HepG2 (cell line): ENCODE data around the gene MYADML2. TPM values are rescaled to one million over a fixed set of nuclear protein-coding genes. Genes with fewer than 3 reads are reported as not detected.

Experiments
- ATF7-NPFF ChIP-seq: sonication (generic); formaldehyde crosslinking; IDR thresholded peaks from 2 replicates; pipeline ENCODE4 v1.8.1; 2023; ENCODE audit warnings: mild to moderate bottlenecking, low read depth, missing genetic modification reagents, moderate library complexity
- CAMTA2 ChIP-seq: sonication (generic); formaldehyde crosslinking; IDR thresholded peaks from 2 replicates; pipeline ENCODE4 v1.4.0; 2020; ENCODE audit warnings: mild to moderate bottlenecking, missing genetic modification reagents, borderline replicate concordance
- NFAT5 ChIP-seq: sonication (generic); formaldehyde crosslinking; IDR thresholded peaks from 2 replicates; pipeline ENCODE4 v1.4.0; 2020; ENCODE audit warnings: missing genetic modification reagents
- PATZ1 ChIP-seq: sonication (generic); formaldehyde crosslinking; IDR thresholded peaks from 2 replicates; pipeline ENCODE4 v1.4.0; 2020; ENCODE audit warnings: missing genetic modification reagents
- SSRP1 ChIP-seq: IDR thresholded peaks from 2 replicates; pipeline ENCODE4 v1.6.1; 2016; ENCODE audit warnings: control low read depth
- TFDP1 ChIP-seq: IDR thresholded peaks from 2 replicates; pipeline ENCODE4 v1.6.1; 2016; ENCODE audit warnings: missing compliant biosample characterization, missing genetic modification reagents, borderline replicate concordance
- TSC22D2 ChIP-seq: sonication (generic); formaldehyde crosslinking; IDR thresholded peaks from 2 replicates; pipeline ENCODE4 v1.5.1; 2020; ENCODE audit warnings: missing genetic modification reagents, mild to moderate bottlenecking, borderline replicate concordance
- ZBTB43 ChIP-seq: sonication (generic); formaldehyde crosslinking; conservative IDR thresholded peaks from 2 replicates; pipeline ENCODE4 v1.4.0; 2020; ENCODE audit warnings: missing genetic modification reagents
- ZNF512 ChIP-seq: sonication (generic); formaldehyde crosslinking; IDR thresholded peaks from 2 replicates; pipeline ENCODE4 v1.4.0; 2020; ENCODE audit warnings: mild to moderate bottlenecking, missing genetic modification reagents
- ZNF616 ChIP-seq: sonication (generic); formaldehyde crosslinking; IDR thresholded peaks from 2 replicates; pipeline ENCODE4 v1.5.0; 2020; ENCODE audit warnings: low read depth, mild to moderate bottlenecking, missing genetic modification reagents
- ZNF687 ChIP-seq: sonication (generic); formaldehyde crosslinking; IDR thresholded peaks from 2 replicates; pipeline ENCODE4 v1.5.1; 2020; ENCODE audit warnings: mild to moderate bottlenecking, missing genetic modification reagents, moderate library complexity
- polyA plus RNA-seq, 8 experiments: library from polyadenylated mRNA; depleted of rRNA in 3 of 8; stranded (reverse) in 7 of 8; unstranded in 1 of 8; fragments of >200 nt; fragmentation: Illumina TruSeq in 4 of 8; extraction: Trizol in 4 of 8; gene quantifications; 2 replicates each; pipeline versions ENCODE4 v1.2.1 to v1.2.3, GENCODE V29; 2011 to 2016; ENCODE audit warnings: low read depth in 4 of 8, missing spikeins in 1 of 8, mixed read lengths in 1 of 8; ENCODE audit not compliant: insufficient read depth in 1 of 8
- total RNA-seq, 5 experiments: library from RNA; depleted of rRNA; stranded (reverse); fragments of >200 nt; fragmentation: Illumina TruSeq; extraction: Trizol; gene quantifications; 2 replicates each; pipeline ENCODE4 v1.2.3, GENCODE V29; 2016; ENCODE audit warnings: low read depth in 1 of 5

MYADML2 gene
- total and polyA plus RNA-seq, 2 of the 13 experiments (the other 11 are each of a cell fraction or from before 2014, with no cell fraction given): not detected

- TF ChIP-seq NFAT5 (CRISPR knock-in tag) (no peak), ZBTB43 (0 out of 2 replicates have a peak, but pooled peaks have one; percentile 34), ZNF512 (CRISPR knock-in tag) (no peak), PATZ1 (peak; percentile 33; the same call in 1 of the 2 replicates), TSC22D2 (CRISPR knock-in tag) (no peak), SSRP1 (CRISPR knock-in tag) (no peak; the same call in 1 of the 2 replicates), ZNF687 (CRISPR knock-in tag) (peak; percentile 73), CAMTA2 (CRISPR knock-in tag) (no peak), ZNF616 (CRISPR knock-in tag) (peak; percentile 47; the same call in 1 of the 2 replicates), TFDP1 (CRISPR knock-in tag) (peak; percentile 74; the same call in 1 of the 2 replicates), ATF7-NPFF (CRISPR knock-in tag) (peak; percentile 70; the same call in 1 of the 2 replicates)
Observed at GRCh38 chr17:81959362-81960129, 12.5 kb upstream of the MYADML2 start (continued).
